Smooth muscle cell (in vitro differentiated cells): Measurements from ENCODE around the gene KRTAP12-4. TPM values are rescaled to one million over a fixed set of nuclear protein-coding genes. Genes with fewer than 3 reads are reported as not detected.
"Not testable (repeated sequence)": the region's sequence is repeated elsewhere in the genome, so short reads cannot be mapped to it uniquely, and the experiment has no call there.

Experiments used
- DNase-seq: peaks from one replicate; lab custom pipeline; 2025; ENCODE audit not compliant: unreplicated experiment; lab: John Stamatoyannopoulos, UW
- H2AFZ ChIP-seq: fragments of 200-600 bp; sonication (generic); 2 replicates; pipeline ENCODE4 v1.6.0; 2016; ENCODE audit warnings: antibody characterized with exemption, low read depth, mild to moderate bottlenecking
- H3F3A ChIP-seq: fragments of 200-600 bp; sonication (generic); 2 replicates; pipeline ENCODE4 v1.6.0; 2017; ENCODE audit warnings: antibody characterized with exemption, low read depth
- H3K27ac ChIP-seq: fragments of 200-600 bp; sonication (generic); 2 replicates; pipeline ENCODE4 v1.5.1; 2016; ENCODE audit warnings: low read depth, mild to moderate bottlenecking
- H3K27me3 ChIP-seq: fragments of 200-600 bp; sonication (generic); 2 replicates; pipeline ENCODE4 v1.6.1; 2016; ENCODE audit warnings: low read depth, mild to moderate bottlenecking
- H3K36me3 ChIP-seq: fragments of 200-600 bp; sonication (generic); 2 replicates; pipeline ENCODE4 v1.5.1; 2016; ENCODE audit warnings: low read depth
- H3K4me1 ChIP-seq: fragments of 200-600 bp; sonication (generic); 2 replicates; pipeline ENCODE4 v1.5.1; 2016; ENCODE audit warnings: low read depth
- H3K4me2 ChIP-seq: fragments of 200-600 bp; sonication (generic); 2 replicates; pipeline ENCODE4 v1.6.0; 2016; ENCODE audit warnings: mild to moderate bottlenecking
- H3K4me3 ChIP-seq: fragments of 200-600 bp; sonication (generic); 2 replicates; pipeline ENCODE4 v1.5.1; 2016; ENCODE audit warnings: mild to moderate bottlenecking
- H3K79me2 ChIP-seq: fragments of 200-600 bp; sonication (generic); 2 replicates; pipeline ENCODE4 v1.6.0; 2016; ENCODE audit warnings: low read depth, mild to moderate bottlenecking
- H3K9ac ChIP-seq: fragments of 200-600 bp; sonication (generic); 2 replicates; pipeline ENCODE4 v1.6.0; 2016; ENCODE audit warnings: low read depth
- H3K9me3 ChIP-seq: fragments of 200-600 bp; sonication (generic); replicated peaks from 2 replicates; pipeline ENCODE4 v1.5.1; 2016; ENCODE audit warnings: low read depth
- H4K20me1 ChIP-seq: fragments of 200-600 bp; sonication (generic); 2 replicates; pipeline ENCODE4 v1.6.0; 2016; ENCODE audit warnings: low read depth
- CTCF ChIP-seq: fragments of 200-600 bp; sonication (generic); IDR thresholded peaks from 2 replicates; pipeline ENCODE4 v1.5.1; 2017; ENCODE audit warnings: borderline replicate concordance, mild to moderate bottlenecking, antibody characterized with exemption; ENCODE audit not compliant: insufficient read depth, poor library complexity, severe bottlenecking
- WGBS: methylation state at CpG from one replicate; pipeline ENCODE4 v1.1.7; 2016; ENCODE audit warnings: low lambda C conversion rate; 5-methylcytosine and 5-hydroxymethylcytosine counted together
- polyA plus RNA-seq: library from polyadenylated mRNA; unstranded; fragments of >200 nt; fragmentation: Nextera tagmentation; extraction: Ambion mirVana; gene quantifications from 2 replicates; pipeline ENCODE4 v1.2.1, GENCODE V29; 2016
- total RNA-seq: library from RNA; depleted of rRNA; stranded (reverse); fragments of >200 nt; gene quantifications from 2 replicates; pipeline ENCODE4 v1.2.3, GENCODE V29; 2014

The KRTAP12-4 gene
- total and polyA plus RNA-seq, 2 experiments from 2014 or later, result not detected

- no peaks in the 10 kb centered on the region for H4K20me1 ChIP-seq
- no peak for TF ChIP-seq CTCF
Measured at GRCh38 chr21:44643741-44644310, 10.6 kb downstream of the KRTAP12-4 start.

DNA sequence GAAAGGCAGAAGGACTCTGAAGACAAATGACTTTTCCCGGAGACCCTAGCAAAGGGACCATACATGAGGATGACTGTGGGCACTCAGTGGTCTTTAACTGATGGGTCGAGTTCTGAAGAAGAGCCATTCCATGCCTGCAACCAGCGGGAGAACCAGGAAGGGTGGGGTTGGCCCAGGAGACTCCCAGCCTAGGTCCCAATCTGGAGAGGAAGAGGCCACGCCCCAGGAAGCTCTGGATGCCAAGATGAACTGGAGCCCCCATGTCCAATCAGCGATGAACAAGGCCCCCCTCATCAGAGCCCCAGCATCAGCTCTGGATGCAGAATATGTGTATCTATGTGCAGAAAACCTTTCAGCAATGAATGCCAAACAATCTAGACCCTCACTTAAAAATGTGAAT is 13.7 kb downstream of the KRTAP12-4 start:
- H2AFZ ChIP-seq, result no peak overlapping the region
- H3K9me3 ChIP-seq, result no peaks in the 10 kb centered on the region
- H3K4me3 ChIP-seq, result no peak overlapping the region
- H3F3A ChIP-seq, result no peaks in the 10 kb centered on the region
- H3K4me2 ChIP-seq, result no peak overlapping the region
- H3K27ac ChIP-seq, result no peak overlapping the region
- DNase-seq, result no peak
- no peaks in the 10 kb centered on the region for H3K4me1 ChIP-seq
- no peak for TF ChIP-seq CTCF
- 98% methylated on average over 5 of the region's 5 CpGs for WGBS
- no peaks in the 10 kb centered on the region for H3K79me2 ChIP-seq
- H3K27me3 ChIP-seq, result no peaks in the 10 kb centered on the region
- no peak overlapping the region for H3K9ac ChIP-seq
- no peaks in the 10 kb centered on the region for H4K20me1 ChIP-seq
- no peaks in the 10 kb centered on the region for H3K36me3 ChIP-seq

More at GRCh38 chr21:44643741-44644310, 10.6 kb downstream of the KRTAP12-4 start:
- Histone ChIP-seq H3F3A (no peaks in the 10 kb centered on the region), H3K9me3 (no peaks in the 10 kb centered on the region), H3K4me1 (no peaks in the 10 kb centered on the region), H3K4me2 (no peak overlapping the region), H3K27me3 (no peaks in the 10 kb centered on the region), H3K4me3 (no peak overlapping the region), H3K9ac (no peak overlapping the region), H3K36me3 (no peaks in the 10 kb centered on the region), H3K79me2 (no peaks in the 10 kb centered on the region), H2AFZ (no peak overlapping the region), H3K27ac (no peak overlapping the region)
- DNase-seq, result no peak
- WGBS, result 85% methylated on average over 14 of the region's 14 CpGs

GRCh38 chr21:44639331-44639655 is 15.2 kb downstream of the KRTAP12-4 start:
- no peak overlapping the region for H3K27ac ChIP-seq
- no peaks in the 10 kb centered on the region for H3K79me2 ChIP-seq
- no peak for DNase-seq
- no peak overlapping the region for H2AFZ ChIP-seq
- no peaks in the 10 kb centered on the region for H3K4me1 ChIP-seq
- no peaks in the 10 kb centered on the region for H4K20me1 ChIP-seq
- 95% methylated on average over 12 of the region's 12 CpGs for WGBS
- no peaks in the 10 kb centered on the region for H3K27me3 ChIP-seq
- H3K4me3 ChIP-seq, result no peak overlapping the region
- H3F3A ChIP-seq, result no peaks in the 10 kb centered on the region
- H3K9ac ChIP-seq, result no peak overlapping the region
- no peak overlapping the region for H3K4me2 ChIP-seq
- no peaks in the 10 kb centered on the region for H3K36me3 ChIP-seq
- TF ChIP-seq CTCF, result no peak
- H3K9me3 ChIP-seq, result no peaks in the 10 kb centered on the region

GRCh38 chr21:44638506-44639330 is 15.7 kb downstream of the KRTAP12-4 start:
- not testable (repeated sequence) for H3K27me3 ChIP-seq, H2AFZ ChIP-seq, H3K79me2 ChIP-seq, H3K9me3 ChIP-seq, H3K4me1 ChIP-seq, H3K36me3 ChIP-seq, DNase-seq, H3K27ac ChIP-seq, H3K4me2 ChIP-seq, H4K20me1 ChIP-seq, H3K9ac ChIP-seq, H3F3A ChIP-seq, H3K4me3 ChIP-seq
- WGBS, result 96% methylated on average over 18 of the region's 21 CpGs

GRCh38 chr21:44637851-44638348 is 16.6 kb downstream of the KRTAP12-4 start:
- not testable (repeated sequence) for H3K36me3 ChIP-seq, H3K4me3 ChIP-seq, H3K27ac ChIP-seq, H3K27me3 ChIP-seq, H3K4me2 ChIP-seq, H3K9me3 ChIP-seq, H4K20me1 ChIP-seq, DNase-seq, H2AFZ ChIP-seq, H3F3A ChIP-seq, H3K4me1 ChIP-seq, H3K79me2 ChIP-seq, H3K9ac ChIP-seq
- WGBS, result 91% methylated on average over 12 of the region's 12 CpGs
